Middle frontal gyrus (tissue), 1 donor: ENCODE results near the gene GNB1L.

ENCODE experiments used
- DNase-seq: peaks from one replicate; pipeline ENCODE4 v3.0.0-alpha.2; 2015; ENCODE audit warnings: low spot score; ENCODE audit errors: extremely low spot score

The GNB1L gene, protein sequence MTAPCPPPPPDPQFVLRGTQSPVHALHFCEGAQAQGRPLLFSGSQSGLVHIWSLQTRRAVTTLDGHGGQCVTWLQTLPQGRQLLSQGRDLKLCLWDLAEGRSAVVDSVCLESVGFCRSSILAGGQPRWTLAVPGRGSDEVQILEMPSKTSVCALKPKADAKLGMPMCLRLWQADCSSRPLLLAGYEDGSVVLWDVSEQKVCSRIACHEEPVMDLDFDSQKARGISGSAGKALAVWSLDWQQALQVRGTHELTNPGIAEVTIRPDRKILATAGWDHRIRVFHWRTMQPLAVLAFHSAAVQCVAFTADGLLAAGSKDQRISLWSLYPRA

DNA sequence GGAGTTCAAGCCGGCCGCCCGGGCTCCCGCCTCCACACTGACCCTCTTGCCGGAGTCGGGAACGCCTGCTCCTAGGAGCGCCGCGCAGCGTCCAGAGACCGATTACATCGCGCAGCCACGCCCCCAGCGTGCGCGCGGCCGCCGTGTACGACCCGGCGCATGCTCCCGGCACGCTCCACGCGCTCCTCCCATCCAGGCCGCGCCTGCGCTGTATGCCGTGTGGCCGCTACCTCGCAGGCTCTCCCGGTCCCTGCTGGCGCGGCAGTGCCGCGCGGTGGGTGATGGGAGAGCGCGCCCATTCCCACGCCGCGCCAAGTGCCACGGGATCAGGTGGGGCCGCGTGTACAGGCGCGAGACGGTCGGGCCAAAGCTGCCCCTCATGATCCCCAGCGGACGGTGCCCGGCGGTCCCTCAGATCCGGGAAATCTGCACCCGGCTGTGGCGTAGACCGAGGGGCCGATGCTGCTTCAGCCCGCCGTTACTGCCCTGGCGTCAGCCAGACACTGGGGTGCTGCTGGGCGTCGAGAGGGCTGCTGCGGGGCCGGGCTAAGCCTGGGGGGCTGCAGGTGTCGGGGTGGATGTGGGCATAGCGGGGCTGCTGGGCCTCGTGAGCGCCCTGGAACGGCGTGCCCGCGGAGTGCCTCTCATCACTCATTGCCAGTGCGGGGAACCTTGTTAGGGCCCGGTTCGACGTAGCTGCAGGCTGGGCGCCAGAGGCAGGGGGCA is at the start of gene GNB1L, which contains the start of gene RTL10:
TSS of gene GNB1L (minus strand) at position 97 of the 726 bp plus-strand sequence. CDS start 33,519 bp downstream, outside the sequence.
TSS of gene RTL10 (minus strand) at position 97 of the 726 bp plus-strand sequence. CDS start 2,613 bp downstream, outside the sequence.
- peak; percentile 94 for DNase-seq

DNA sequence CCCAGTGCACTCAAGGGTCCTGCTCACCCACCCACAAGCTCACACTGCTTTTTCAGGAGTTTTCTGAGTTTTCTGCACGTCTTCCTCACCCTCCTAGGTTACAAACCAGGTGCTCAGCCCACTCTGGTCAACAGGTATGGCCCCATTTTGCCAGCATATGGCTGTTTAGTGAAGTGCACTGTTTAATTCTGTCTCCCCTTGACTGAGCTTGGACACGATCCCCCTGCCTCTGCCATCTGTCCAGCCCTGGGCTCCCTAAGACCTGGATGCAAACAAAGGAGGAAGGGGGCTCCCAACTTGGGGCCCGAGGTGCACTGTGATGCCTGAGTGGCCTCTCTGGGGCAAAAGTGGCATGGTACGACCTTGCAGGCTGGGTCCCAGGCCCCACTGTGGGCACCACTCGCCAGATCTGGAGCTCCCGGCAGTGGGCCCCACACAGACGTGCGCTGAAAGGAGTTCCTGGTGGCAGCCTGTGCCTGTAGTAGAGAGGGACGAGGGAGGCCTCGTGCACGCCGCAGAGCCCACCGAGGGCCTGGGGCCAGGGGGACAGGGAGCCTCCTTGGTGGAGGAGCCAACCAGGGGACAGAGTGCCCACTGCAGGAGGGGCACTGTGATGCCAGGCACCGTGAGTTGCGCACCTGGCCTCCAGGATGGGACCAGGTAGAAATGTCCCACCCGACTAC is 49.6 kb upstream of the GNB1L start:
- DNase-seq: no peak

DNA sequence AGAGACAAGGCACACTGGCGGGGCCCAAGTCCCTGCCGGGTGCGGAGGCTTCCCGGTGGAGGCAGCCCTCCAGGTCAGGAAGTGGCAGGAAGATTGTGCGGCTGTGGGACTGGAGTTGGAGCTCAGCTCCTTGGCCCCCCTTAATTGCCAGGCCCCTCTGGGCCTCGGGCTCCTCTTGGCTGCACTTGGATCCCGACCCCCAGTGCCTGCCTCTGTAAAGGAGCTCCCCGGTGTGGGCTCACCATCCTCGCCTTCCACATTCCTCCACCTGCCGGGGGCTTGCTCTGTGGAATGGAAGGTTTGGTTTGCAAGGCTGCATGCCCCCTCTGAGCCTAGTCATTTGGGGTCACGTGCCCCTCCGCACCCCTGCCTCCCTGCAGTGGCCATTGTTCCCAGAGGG is 48.8 kb upstream of the GNB1L start:
- DNase-seq: no peak

DNA sequence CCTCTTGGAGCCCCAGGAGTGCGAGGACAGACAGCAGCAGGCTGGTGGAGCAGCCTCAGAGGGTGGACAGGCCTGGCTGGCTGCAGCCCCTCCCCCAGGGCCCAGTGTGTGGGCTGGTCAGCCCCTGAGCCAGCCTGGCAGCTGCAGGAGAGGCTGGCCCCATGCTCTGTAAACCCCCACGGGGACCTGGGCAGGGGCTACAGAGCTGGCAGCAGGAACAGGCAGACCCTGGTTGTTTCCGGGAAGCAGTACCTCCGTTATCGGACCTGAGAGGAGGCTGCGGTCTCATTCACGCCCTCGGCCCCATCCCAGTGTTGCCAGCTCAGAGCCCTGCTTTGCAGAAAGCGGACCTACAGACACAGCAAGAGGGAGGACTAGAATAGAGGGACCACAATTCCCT is 48.4 kb upstream of the GNB1L start:
- DNase-seq: no peak

DNA sequence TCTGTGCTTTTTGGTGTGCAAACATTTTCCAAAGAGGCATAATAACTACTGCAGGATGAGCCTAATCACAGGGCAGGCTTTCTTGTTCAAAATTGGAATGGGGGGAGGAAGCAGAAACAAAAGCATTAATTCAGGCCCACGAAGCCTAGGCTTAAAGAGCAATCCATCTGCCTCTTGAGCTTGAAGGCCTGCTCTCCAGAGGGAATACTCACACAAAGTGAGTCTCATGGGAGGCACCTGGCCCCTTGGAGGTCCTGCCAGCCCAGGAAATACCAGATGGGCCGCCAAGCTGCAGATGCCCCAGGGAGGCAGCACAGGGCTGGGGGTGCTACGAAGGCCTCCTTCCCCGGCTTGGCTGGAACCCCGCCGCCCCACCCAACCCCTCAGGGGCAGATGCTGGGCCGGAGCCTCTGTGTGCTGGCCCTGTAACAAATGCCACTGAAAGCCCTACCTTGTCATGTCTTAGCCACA is 47.6 kb upstream of the GNB1L start:
- DNase-seq: no peak

DNA sequence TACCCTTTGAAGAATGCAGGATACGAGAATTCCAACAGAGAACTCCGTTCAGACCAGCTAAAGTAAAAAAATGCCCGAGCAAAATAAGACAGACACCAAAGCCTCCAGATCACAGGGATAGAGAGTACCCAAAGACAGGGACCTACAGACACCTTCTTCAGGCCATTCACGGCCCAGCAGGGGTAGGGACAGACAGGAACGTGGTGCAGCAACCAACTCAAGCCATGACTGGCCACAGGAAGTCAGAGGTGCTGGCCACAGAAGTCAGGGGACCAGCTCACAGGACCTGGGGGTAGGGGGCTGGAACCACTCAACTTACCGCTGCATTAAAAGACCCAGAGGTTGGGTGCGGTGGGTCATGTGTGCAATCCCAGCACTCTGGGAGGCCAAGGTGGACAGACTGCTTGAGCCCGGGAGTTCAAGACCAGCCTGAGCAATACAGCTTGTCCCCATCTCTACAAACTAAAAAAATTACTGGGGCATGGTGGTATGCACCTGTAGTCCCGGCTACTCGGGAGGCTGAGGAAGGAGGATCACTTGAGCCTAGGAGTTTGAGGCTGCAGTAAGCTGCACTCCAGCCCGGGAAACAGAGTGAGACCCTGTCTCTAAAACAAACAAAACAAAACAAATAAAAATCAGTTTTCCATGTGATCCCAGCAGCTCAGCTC is 47.0 kb upstream of the GNB1L start:
- DNase-seq: no peak

DNA sequence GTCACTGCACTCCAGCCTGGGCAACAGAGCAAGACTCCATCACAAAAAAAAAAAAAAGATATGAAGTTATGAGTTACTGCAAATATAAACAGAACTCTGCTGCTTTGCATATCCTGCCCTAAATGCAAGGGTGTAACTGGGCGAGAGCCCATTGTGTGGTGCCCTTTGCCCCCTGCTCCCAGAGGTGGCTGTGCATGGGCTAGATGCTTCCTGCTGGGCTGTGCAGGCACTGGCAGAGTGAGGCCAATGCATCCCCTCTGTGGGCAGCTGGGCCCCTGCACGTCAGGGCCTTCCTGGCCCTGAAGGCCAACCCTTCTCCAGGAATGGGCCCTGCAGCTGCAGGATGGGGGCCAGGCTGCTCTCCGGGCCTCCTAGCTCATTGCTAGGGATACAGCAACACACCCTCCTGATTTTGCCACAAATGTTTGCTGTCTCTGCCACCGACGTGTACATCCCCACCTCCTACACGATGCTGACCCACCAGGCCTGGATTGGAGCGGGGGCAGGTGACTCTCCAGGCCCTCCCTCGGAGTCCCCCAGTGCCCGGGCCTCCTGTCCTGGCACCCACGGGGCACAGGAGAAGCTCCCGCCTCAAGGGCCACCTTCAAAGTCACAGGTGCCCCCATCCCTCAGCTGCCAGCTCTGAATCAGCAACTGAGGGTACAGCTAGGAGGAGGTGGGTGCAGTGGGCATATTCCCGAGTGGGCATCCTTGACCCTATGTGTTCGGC is 46.2 kb upstream of the GNB1L start:
- DNase-seq: no peak

DNA sequence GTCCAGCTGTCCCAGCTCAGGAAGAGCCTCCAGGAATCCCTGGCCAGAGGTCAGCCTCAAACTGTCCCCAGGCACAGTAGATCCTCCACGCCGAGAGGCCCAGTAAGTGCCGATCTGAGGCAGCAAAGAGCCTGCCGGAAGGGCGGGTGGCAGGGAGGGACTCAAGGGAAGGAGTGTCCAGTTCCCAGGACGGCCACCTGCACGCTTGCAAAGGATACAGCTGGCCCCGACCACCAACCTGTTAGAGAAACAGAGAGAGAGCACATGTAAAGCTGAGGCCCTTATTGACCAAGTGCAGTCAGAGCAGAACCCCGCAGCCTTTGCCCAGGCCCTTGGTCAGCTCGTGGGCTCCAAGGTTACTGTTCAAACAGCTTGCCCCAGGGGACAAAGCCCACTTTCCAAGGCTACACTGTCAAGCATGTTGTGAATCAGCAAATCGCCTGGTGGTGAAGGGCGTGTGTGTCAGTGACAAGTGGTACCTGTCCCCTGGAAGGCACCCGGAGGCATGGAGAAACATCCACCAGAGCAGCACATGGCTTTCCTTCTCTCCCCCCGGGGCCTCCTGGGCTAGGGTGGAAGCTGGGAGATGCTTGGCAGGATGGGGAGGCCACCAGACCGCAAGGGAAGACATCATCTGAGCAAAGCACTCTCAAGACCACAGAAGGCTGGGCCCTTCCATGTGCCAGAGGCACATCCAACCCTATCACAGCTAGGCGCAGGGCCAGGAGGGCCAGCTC is 44.3 kb upstream of the GNB1L start:
- DNase-seq: no peak

DNA sequence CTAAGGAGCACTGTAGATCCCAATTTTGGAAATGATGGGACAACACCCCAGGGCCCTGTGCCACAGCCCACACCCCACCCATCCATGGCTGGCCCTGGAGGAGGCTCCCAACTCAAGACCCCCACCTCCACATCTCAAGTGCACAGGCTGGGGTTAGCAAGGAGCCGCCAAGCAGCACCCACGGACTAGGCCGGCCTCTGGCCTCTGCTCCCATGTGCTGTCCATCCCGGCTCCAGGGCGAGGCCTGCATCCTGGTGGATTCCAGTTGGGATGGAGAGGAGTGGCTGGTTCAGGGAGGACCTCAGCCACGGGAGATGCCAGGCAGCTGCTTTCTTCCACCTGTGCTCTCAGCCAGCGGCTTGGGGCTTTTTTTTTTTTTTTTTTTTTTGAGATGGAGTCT is 43.5 kb upstream of the GNB1L start:
- DNase-seq: no peak

DNA sequence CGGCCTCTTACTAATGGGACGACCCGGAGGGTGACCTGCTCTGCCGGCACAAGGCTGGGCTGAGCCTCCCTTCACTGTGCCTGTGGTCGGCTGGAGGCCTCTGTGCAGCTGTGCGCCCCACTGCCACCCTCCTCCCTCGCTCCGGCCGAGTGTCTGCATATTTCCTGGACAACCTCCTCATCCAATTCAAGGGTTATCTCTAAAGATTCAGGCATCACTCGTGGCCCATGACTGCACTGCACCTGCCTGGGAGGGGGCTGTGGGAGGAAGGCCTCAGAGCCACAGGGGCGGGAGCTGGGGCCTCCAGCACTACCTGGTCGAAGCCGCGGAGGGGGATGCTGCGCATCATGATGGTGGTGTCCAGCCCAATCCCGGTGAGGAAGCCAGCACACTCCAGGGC is 43.1 kb upstream of the GNB1L start:
- no peak for DNase-seq

DNA sequence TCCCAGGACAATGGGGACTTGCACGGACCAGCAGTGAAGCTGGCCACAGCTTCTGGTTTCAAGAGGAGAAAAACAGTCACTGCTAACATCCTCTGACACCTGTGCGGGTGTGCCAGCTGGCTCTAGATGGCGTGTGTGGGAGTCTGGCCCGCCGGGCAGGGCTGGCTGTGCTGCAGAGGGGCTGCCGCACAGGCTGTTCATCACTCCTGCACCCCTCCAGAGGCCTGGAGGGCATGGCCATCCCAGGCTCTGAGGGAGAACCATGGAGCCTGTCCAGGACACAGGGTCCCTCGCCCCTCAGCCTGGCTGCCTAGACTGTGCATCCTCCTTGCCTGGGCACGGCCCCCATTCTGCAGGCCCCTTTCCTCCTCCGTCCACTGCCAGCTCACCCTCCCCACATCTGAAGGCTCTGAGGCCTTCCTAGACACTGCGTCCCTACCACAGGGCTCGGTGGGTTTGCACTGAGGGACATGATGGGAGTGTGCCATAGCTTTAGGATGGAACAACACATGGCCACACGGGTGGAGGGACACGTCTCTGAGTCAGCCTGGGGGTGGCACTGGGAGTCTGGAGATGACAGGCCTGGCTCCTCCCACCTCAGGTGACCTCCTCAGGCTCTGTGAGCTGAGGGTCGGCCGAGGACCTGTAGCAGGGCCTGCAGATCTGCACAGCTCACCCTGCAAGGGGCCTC is 42.1 kb upstream of the GNB1L start:
- no peak for DNase-seq

DNA sequence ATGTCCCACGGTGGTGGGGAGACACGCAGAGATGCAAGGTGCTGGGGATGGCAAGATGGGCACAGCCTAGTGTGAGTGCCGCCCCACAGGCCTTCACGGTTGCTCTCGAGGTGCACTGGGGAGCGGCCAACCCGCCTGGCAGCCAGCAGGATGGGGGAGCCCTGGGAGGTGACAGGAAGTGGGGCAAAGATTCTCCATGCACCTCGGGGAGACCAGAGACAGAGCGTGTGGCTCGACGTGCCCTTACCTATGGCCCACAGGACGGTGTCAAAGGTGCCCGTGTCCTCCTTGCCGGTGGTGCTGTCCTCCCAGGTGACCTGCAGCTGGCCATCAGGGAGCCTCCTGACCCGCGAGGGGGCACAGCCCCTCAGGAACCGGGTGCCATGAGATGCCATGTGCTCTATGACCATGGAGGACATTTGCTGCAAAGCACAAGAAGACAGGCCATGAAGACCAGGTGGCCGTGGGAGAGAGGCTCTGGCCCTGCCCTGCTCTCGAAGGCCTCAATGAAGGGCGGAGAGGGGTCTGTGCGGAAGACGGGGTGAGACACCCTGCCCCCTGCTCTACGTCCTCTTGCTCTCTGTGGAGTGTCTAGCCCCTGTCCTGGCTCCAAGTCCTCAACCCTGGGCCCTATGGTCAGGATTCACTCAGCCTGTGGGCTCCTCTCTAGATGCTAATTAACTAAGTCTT is 40.6 kb upstream of the GNB1L start:
- DNase-seq: no peak

DNA sequence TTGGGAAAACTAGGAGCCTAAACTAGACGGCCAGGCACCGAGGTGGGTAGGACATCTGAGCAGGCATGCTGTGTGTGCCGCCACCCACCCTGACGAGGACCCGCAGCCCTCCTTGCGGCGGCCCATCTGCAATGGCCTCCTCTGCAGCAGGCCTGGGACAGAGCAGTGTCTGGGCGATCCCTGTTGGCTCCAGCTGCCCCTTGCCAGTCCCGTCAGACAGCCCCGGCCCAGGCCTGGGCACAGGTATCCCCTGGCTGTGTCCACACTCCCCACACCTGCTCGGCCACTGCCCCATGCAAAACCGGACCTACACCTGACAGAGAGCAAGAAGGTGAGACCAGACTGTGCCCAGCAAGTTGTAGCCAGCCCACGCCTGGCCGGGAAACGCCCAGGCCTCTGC is 38.7 kb upstream of the GNB1L start:
- no peak for DNase-seq

DNA sequence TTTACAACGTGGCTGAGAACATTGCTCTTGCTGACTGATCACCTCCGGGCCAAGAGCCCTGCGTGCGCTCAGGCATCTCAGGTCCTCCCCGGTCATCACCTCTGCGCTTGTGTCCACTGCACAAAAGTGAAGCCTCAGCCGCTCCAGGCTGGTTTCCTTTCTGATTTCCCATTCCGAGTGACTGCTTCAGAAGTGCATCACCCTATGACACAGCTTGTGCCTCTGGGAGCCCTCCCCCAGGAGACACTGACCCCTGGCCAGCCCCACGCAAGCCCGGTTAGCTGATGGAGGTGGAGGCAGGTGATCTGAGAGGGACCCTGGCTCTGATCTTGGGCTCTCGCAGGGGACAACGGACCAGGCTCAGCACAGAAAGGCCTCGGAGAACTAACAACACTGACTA is 38.3 kb upstream of the GNB1L start:
- no peak for DNase-seq

DNA sequence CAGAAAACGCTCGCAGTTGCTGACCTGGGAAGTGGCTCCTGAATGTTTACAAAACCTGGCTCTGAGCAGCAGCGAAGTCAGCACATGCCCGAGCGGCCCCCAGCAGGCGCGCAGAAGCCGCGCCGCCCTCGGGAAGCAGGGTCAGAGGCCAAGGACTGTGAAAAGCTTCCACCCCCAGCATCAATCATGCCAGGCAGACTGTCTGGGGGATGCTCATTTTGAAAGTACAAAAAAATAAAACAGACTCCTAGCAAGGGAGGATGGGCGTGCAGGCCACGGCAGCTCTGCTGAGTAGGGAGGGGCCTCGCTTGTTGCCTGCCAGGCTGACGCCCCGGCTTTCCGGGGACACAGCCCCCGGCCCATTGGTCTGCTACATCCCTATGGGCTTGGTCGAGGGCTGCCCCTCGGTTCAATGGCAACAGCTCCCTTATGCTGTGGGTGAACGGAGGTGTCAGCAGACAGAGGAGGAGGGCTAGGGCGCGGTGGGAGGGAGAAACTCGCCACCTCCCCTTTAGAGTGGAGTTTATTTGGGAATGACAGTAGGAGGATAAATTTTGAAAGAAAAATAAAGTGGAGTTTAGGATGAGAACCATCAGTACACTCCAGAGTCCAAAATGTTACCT is 37.7 kb upstream of the GNB1L start:
- DNase-seq: no peak

DNA sequence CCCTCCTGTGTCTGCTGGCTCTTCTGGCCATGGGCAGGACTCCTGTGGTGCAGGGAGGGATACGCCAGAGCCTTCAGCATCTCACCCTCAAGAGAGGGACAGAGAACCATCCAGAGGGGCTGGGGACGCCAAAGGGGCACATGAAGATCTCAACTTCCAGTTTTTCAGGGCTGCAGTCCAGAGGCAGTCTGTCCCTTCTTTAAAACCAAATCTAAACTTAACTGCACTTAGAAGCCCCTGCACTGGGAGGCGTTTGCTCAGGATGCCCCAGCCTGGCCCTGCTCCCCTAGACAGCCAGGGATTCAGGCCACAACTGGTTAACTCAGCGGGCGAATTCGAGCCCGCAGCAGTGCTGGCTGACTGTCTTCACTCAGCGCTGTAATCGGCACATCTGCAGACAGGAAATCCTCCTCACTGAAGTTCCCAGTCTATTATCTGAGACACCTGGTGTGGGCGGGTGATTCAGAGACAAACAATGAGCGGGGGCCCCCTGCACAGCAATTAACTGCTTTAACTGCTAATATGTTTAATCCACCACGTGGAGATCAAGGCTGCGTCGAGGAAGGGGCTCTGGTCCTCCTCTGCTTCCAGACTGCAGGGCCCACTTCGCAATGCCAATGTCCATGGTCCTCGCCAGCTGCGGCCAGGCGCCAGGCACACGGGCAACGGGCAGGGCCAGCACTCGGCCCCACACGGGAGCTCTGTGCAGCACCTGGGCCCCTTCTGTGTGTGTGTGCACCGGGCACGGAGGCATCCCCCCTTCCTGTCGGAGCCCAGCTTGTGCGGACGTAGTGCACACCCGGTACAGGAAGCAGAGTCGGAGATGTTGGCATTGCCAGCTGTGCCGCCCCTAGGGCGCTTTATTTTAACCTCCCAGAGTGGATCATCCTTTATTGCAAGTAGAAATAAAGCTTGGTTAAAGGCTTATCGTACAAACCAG is 36.9 kb upstream of the GNB1L start:
- no peak for DNase-seq

DNA sequence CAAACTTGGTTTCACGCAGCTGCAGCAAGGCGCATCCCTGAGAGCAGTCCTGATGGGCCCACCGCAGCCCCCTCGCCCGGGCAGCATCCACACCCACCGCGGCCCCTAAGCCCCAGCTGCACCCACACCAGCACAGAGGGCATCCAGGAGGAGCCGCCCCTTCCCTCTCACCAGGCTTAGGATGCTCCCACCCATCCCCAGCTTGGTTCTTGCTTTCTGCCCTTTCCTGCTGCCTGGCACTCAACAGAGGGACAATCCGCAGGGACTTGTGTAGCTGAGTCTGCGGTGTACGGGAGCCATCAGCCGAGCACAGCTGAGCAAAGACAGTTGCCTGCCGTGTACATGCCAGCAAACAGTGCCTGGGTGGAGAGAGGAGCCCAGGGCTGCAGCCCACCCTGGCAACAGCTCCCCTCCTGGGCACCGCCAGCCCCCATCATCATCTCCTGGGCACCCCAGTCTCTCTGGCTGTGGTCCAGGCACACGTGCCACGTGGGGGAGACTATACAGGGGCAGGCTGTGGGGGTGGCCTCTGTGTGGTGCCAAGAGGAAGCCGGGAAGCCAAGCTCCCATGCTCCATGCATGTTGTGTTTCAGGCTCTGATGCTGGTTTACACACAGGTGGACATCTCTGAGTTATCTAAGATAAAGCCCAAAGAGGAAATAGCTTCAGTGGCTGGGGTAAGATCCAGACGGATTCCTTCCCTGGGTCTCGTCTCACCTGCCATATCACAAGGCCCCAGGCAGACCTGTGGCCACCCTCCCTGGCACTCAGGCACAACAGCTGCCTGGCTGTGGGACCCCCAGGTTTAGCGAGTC is 36.0 kb upstream of the GNB1L start:
- DNase-seq: no peak
